Tongue (tissue), 2 donors: ENCODE data around the gene RTTN. TPM values are rescaled to one million over a fixed set of nuclear protein-coding genes. Genes with fewer than 3 reads are reported as not detected.

Experiments used
- DNase-seq: peaks from one replicate; pipeline ENCODE4 v3.0.0-alpha.2; 2015
- total RNA-seq: library from RNA; depleted of rRNA; stranded (reverse); fragments of >200 nt; gene quantifications from one replicate; pipeline ENCODE4 v1.2.3, GENCODE V29; 2014

Gene RTTN
- total RNA-seq, 1 donor from 2014 or later = 32.6 TPM

DNA sequence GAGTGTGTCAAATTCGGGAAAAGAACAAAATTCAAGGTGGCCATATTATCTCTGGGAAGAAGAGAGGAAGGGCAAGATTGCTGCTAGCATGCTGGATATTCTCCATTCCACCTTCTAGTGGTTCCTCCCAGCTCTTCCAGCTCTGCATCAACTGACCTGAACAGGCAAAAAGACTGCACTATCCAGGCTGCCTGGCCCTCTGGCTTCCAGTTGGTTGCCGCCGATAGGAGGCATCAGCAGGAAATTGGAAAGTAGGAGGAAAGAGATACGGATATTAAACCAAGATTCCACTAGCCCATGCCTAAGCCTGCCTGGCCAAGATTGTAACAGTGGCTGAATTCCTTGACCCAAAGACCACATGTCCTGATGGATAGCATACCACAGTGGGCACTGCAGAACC, 1.7 kb upstream of the RTTN start:
- no peak for DNase-seq

GRCh38 chr18:70200286-70200685, 5.2 kb downstream of the RTTN start:
- DNase-seq = no peak

- DNase-seq = no peak
Measured at GRCh38 chr18:70197844-70198243, 7.6 kb downstream of the RTTN start.

DNA sequence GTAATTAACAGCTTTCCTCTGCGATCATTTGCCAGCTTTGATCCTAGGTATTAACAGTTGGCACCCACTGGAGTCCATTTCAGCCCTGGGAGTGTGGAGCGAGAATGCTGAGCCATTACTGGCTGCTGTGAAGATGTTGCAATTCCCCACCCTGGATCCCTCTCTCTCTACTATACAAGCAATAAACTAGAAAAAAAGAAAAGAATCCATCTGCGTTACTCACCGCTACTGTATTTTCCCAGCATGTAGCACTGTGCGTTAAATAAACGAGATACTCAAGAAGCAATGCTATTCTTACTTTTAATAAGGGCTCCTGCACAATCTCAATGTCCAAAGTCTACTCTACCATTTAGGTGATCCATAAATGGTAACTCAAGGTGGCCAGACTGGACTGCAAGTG, 8.5 kb downstream of the RTTN start:
- no peak for DNase-seq

DNA sequence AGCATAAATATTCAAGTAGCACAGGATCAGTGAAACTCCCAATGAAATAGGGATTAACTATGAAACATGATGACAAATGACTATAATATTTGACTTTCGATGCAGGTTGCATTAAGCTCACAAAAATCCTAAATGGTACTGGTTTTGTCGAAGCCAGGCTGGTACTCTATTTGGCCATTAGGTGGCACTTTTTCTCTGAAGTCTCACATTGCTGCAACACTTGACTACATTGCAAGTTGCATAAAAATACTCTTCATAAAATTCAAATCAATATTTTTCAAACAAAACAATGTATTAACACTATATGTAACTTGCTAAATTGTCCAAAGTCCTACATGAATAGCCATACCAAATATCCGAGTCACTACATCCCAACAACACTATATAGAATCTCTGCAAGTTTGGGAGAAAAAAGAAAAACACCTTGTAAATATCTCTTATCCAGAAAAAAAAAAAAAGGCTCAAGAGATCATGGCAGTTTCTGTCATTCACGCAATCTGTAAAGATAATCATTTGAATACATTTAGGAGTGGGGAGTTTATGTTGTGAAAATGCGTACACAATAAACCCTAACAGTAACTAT, 9.5 kb downstream of the RTTN start:
- DNase-seq = peak; percentile 55

GRCh38 chr18:70195014-70195614, 10.4 kb downstream of the RTTN start:
- no peak for DNase-seq

GRCh38 chr18:70194227-70194890, 11.1 kb downstream of the RTTN start:
- DNase-seq = no peak

DNA sequence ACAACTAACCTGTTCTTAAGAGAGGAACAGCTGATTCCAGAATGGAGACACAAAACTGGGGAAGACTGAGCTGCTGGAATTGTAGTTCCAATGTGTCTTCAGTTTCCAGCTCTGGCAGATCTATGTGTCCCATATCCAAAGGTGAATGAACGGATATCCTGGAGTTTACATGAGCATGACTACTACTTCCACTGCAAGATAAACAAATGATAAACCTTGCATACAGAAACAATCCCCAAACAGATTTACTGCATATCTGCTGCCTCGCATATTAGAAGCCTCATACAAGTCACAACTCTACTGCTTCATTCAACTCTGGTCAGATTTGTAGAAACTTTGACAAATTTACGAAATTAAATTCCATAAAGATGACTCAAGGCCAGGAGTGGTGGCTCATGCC, 15.0 kb downstream of the RTTN start:
- DNase-seq = no peak

DNA sequence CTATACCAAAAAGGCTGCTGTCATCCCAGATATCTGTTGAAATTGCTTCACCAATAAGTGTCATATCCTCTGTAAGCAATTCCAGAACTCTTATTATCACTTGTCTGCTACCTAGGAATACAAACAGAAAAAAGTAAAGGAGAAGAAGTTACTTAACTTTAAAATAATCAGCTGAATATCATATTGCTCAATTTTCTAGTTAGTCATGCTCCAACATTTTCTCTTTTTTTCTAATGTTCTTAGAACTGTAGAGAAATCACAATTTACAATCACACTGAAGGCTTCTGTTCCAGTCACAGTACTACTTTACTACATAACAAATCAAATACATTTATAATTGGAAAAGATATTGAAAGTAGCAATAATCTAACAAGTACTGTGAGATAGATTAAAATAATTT, 17.4 kb downstream of the RTTN start:
- no peak for DNase-seq

- DNase-seq = no peak
Measured at GRCh38 chr18:70183441-70183840, 22.0 kb downstream of the RTTN start.

DNA sequence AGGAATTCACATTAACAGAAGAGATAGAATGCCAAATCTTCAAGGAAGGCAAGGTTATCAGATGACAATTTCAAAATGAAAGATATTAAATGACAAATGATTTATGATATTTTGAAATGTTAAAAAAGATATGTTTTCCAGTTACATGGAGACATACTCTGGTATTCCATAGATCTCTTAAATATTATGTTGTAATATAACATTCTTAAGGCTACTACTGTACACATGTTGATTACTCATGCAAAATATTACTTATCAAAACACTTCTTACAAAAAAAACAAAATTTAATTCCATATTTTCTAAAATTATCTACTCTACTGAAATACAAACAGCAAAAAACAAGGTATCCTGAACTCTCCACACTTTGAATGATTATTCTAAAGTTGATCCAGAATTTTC, 22.9 kb downstream of the RTTN start:
- no peak for DNase-seq

GRCh38 chr18:70181725-70182124, 23.8 kb downstream of the RTTN start:
- DNase-seq = no peak

DNA sequence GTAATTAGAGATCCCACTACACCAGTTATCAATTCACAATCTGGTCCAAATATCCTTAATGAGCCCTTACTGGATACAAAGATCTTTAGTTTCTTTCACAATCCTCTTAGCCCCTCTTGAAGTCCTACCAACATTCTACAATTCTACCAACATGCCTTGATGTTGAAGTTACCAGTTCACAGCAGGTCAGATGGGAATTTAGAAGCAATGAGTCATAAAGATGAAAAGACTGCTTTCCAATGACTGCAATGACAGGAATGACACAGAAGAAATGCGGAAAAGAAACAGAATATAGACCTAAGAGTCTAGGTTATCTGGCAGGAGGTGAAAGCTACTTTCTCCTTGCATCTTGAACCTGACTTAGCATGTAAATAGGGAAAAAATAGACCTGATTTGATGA, 24.5 kb downstream of the RTTN start:
- no peak for DNase-seq

DNA sequence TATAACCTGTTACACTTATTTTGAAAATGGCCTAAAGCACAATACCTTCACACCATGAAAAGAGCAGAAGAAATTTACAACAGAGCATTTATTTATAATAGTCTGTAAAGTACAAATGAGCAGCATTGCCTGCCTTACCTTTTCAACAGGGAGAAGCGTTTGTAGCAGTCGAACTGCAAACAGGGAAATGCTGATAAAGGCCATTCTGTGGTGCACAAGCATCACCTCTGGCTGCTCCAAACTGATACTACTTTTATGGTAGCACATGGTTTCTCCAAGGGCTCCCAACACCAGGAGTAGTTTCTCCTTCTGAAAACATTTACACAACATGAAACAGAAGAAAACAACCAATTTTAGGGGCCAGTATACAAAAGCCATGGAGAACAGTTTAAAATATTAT, 28.9 kb downstream of the RTTN start:
- DNase-seq = no peak

- no peak for DNase-seq
Measured at GRCh38 chr18:70175216-70175615, 30.3 kb downstream of the RTTN start.

DNA sequence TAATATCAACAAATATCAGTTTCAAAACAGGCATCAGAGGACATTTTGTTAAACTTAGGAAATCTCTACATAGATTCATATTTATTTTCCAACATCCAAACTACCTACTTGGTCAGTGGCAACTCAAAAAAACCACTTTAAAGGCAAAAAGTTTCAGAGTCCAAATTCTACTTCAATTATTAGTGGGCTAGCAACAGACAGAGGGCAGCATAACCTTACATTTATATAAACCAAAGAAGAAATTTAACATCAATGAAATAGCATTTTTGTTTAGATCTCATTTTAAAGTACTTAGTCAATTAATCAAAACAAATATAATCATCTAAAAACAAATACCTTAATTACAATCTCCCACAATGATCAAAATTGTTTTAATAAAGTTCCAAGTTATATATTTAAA, 33.3 kb downstream of the RTTN start:
- DNase-seq = no peak

GRCh38 chr18:70169747-70170146, 35.7 kb downstream of the RTTN start:
- no peak for DNase-seq

GRCh38 chr18:70166668-70167067, 38.8 kb downstream of the RTTN start:
- no peak for DNase-seq

DNA sequence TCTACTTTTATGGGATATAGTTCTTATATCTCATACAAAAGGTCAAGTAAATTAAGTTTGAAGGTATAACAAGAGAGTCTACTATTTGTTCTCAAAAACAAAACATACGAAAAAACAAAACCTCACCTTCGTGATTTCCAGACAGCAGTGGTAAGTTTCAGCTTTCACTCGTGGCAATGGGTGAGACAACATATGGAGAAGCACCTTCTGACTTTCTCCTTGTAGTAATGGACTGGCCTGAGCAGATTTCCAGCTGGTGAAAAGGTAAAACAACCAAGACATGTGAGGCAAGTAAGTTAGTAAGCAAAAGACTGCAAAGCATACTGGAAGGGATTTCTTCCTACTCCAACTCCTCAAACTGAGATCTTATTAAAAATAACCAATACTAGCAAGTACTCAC, 39.6 kb downstream of the RTTN start:
- DNase-seq = no peak

DNA sequence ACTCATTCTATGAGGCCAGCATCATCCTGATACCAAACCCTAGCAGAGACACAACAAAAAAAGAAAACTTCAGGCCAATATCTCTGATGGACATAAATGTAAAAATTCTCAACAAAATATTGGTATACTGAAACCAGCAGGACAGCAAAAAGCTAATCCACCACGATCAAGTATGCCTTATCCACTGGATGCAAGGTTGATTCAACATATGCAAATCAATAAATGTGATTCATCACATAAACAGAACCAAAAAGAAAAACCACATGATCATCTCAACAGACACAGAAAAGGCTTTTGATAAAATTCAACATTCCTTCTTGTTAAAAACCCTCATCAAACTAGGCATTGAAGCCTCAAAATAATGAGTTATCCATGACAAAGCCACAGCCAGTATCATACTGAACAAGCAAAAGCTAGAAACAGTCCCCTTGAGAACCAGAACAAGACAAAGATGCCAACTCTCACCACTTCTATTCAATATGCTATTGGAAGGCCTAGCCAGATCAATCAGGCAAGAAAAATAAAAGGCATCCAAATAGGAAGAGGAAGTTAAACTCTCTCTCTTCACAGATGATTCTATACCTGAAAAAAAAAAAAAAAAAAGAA, 45.3 kb downstream of the RTTN start:
- no peak for DNase-seq

- no peak for DNase-seq
Measured at GRCh38 chr18:70158992-70159717, 46.3 kb downstream of the RTTN start.

DNA sequence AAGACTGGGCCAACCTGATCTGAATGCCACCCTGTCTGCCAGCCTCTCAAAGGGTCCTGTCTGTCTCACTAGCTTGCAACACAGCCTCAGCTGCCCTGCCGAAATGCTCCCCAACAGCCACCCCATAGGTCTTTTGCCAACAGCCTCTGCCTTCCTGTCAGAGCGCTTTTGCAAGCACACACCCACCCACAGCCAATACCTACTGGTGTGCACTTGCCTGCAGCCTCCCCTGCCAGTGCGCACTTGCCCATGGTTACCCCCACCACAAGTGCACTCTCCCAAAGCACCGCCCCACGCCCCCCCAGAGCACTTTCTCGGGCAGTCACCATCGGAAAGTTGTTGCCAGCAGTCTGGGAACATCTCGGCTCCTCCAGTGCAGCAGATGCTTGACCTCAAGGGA, 48.6 kb downstream of the RTTN start:
- DNase-seq = no peak

- DNase-seq = no peak
Measured at GRCh38 chr18:70154591-70155194, 50.8 kb downstream of the RTTN start.
